ENCODE data around the gene MEIOSIN.
"Not testable (repeated sequence)": the region's sequence is repeated elsewhere in the genome, so short reads cannot be mapped to it uniquely, and the experiment has no call there.

The MEIOSIN gene

DNA sequence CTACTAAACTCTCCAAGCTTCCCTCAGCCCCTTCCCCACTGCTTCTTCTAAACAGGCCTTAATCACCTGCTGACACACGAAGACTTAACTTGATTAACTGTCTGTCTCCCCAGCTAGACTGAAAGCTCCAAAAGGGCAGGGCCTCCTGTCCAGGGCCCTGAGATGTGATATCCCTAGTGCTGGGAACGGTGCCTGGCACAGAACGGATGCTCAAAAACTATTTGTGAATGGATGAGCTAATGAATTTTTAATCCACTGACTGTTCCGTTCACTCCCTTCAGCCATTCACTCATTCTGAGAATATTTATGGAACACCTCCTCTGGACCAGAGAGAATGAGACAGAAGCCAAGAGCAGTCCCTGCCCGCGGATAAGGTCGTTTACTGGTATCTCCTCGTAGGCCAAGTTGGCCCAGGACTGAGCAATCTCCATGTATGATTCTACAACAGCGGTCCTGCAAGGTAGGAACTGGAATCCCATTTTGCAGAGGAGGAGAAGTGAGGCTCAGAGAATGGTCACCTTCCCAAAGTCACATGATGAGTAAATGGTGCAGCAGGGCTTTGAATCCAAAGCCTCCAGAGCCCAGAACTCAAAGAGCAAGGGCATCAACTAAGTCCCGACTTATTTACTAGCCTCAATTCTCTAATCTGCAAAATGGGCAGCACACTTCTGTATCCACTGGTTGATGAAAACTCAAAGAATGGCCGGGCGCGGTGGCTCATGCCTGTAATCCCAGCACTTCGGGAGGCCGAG lies 56.0 kb downstream of the MEIOSIN start:
- Mint-ChIP-seq H3K36me3 (ENCODE audit: low read depth) (peaks cover 24% of the 10 kb centered on the region), H3K4me1 (ENCODE audit: low read depth) (peaks cover 28% of the 10 kb centered on the region), H3K4me3 (no peak overlapping the region), H3K27ac (no peak overlapping the region), H3K27me3 (ENCODE audit: low read depth) (peaks cover 42% of the 10 kb centered on the region), H3K9me3 (no peaks in the 10 kb centered on the region)

DNA sequence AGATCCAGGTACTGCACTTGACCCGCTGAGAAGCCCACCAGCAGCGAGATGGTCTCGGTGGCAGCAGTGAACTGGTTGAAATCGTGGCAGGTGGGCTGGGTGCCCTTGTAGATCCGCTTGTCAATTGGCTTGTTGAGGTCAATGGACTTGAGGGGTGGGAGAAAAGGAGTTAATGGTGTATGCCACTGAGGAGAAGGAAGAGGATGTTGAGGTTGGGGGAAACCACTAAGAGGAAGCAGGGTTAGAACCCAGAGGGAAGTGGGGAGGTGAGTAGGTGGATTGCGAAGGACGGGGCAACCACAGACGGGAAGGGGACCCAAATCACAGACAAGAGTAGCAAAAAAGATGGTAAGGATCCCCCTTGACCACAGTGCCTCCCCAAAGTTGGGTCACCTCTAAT lies 57.7 kb downstream of the MEIOSIN start:
- Mint-ChIP-seq H3K27ac (peak overlapping the region; percentile 69), H3K36me3 (ENCODE audit: low read depth) (peaks cover 24% of the 10 kb centered on the region), H3K4me3 (peak overlapping the region; percentile 86), H3K9me3 (no peaks in the 10 kb centered on the region), H3K4me1 (ENCODE audit: low read depth) (peaks cover 32% of the 10 kb centered on the region), H3K27me3 (ENCODE audit: low read depth) (peaks cover 59% of the 10 kb centered on the region)

DNA sequence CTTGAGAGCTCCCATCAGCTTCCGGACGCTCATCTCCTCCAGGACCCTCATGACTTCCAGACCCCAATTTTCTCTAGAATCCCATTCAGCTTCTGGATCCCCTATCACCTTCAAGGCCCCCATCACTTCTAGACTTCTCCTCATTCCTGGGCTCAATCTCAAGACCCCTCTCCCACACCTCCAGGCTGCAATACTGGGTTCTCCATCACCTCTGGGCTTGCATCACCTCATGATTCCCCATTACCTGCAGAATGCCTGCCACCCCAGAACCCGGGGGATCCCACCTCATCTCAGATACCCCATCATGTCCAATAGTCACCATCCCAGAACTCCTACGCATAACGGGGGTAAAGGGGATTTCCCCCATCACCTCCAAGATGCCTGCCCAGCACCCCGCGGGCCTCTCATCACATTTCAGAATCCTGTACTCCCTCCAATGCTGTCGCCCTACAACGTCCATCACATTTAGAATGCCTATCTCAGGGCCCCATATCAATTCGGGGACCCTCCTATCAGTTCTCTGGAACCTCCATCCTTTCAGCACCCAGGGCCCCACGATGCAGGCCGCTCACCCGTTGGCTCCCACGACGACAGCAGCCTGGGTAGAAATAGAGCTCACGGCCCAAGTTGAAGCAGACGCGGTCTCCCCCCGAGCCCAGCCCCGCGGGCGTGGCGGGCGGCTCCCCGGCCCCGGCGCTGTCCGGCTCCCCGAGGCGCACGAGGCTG lies 58.7 kb downstream of the MEIOSIN start:
- peaks cover 32% of the 10 kb centered on the region for H3K4me1 Mint-ChIP-seq (ENCODE audit: low read depth)
- H3K4me3 Mint-ChIP-seq, result peak overlapping the region; percentile 86
- peak overlapping the region; percentile 74 for H3K27ac Mint-ChIP-seq
- H3K27me3 Mint-ChIP-seq (ENCODE audit: low read depth), result peaks cover 64% of the 10 kb centered on the region
- peaks cover 21% of the 10 kb centered on the region for H3K36me3 Mint-ChIP-seq (ENCODE audit: low read depth)
- H3K9me3 Mint-ChIP-seq, result no peaks in the 10 kb centered on the region

DNA sequence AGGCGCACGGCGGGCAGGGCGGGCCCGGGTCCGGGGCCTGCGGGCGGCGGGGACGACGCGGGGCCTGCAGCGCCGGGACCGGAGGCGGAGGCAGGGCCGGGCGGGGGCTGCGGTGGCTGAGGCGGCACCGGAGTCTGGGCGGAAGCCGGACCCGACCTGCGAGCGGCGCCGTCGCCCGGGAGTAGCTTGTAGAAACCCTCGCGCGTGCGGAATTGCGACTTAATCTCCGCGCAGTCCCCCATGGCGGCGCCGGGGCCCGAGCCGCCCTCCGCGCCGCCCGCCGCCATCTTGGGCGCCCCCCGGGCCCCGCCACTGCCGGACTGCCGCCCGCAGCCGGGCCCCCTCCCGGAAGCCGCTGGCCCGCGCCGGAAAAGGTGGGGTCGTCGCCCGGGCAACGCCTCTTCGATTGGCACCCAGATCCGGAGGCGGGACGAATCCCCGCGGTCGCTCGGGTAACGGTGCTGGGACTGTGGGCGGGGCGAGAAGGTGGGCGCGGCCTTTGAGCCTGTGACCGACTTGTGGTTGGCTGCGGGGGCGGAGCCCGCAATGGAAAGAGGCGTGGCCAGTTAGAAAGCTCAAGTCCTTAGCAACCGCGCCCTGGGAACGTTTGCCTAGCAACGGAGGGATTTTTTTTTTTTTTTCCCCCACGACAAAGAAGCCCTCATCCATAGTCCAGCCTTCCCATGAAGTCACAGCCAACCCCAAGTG lies 59.4 kb downstream of the MEIOSIN start, which contains the start of gene DMWD:
TSS of gene DMWD (minus strand) at position 376 of the 708 bp plus-strand sequence. CDS start at position 287, 89 bp downstream.
- H3K9me3 Mint-ChIP-seq, result no peaks in the 10 kb centered on the region
- H3K4me1 Mint-ChIP-seq (ENCODE audit: low read depth), result peaks cover 32% of the 10 kb centered on the region
- H3K4me3 Mint-ChIP-seq, result peak within 1 kb of the TSS; percentile 86
- H3K27me3 Mint-ChIP-seq (ENCODE audit: low read depth), result peaks cover 62% of the 10 kb centered on the region
- peak within 1 kb of the TSS; percentile 79 for H3K27ac Mint-ChIP-seq
- peaks cover 21% of the 10 kb centered on the region for H3K36me3 Mint-ChIP-seq (ENCODE audit: low read depth)

DNA sequence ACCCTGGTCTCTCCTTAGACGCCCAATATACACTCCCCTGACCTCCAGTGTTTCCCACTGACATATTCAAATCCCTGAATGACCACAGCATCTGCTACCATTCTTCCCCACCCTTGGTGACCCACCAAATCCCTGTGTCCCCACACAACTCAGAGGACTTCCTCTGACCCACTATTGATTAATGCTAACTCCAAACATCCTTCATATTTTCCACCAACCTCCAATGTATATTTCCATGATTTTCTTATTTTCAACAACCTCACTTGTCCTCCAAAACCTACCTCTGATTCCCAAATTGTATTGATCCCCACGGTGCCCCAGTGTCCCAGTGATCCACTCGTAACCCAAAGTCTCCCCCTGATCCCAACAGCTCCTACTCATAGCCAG lies 59.9 kb downstream of the MEIOSIN start:
- H3K4me3 Mint-ChIP-seq, result peak overlapping the region; percentile 74
- H3K27ac Mint-ChIP-seq, result peak overlapping the region; percentile 79
- H3K27me3 Mint-ChIP-seq (ENCODE audit: low read depth), result peaks cover 61% of the 10 kb centered on the region
- peaks cover 32% of the 10 kb centered on the region for H3K4me1 Mint-ChIP-seq (ENCODE audit: low read depth)
- no peaks in the 10 kb centered on the region for H3K9me3 Mint-ChIP-seq
- peaks cover 18% of the 10 kb centered on the region for H3K36me3 Mint-ChIP-seq (ENCODE audit: low read depth)

DNA sequence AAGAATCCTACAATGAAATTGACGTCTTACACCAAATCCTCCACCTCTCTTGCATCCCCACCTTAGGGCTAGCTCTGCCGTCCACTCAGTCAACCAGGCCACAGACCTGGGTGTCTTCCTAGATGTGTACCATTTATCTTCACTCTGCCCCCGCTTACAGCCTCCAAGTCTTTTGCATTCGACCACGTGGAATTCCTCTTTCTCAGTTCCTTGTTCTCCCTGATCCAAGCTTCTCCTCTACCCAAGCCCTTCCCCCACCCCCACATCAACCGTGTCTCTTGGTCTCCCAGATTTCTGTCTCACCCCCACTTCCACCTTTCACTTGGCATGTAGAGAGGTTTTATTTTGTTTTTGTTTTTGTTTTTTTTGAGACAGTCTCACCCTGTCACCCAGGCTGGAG lies 60.6 kb downstream of the MEIOSIN start:
- no peaks in the 10 kb centered on the region for H3K9me3 Mint-ChIP-seq
- peaks cover 59% of the 10 kb centered on the region for H3K27me3 Mint-ChIP-seq (ENCODE audit: low read depth)
- peaks cover 34% of the 10 kb centered on the region for H3K4me1 Mint-ChIP-seq (ENCODE audit: low read depth)
- peaks cover 11% of the 10 kb centered on the region for H3K36me3 Mint-ChIP-seq (ENCODE audit: low read depth)
- H3K4me3 Mint-ChIP-seq, result peak overlapping the region; percentile 49
- peak overlapping the region; percentile 68 for H3K27ac Mint-ChIP-seq

DNA sequence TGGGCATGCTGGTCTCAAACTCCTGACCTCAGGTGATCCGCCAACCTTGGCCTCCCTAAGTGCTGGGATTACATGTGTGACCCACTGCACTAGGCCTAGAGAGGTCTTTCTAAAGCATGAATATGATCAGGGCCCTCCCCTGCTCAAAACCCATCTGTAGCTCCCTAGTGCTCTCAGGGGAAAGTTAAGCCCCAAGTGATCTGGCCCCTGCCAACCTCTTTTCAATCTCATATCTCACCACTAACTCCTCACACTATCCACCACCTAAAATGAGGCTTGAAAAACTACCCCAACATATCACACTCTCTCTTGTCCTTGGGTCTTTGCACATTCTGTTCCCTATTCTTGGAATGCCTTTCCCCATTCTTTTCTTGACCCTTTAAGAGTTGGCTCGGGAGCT lies 61.4 kb downstream of the MEIOSIN start:
- peaks cover 4% of the 10 kb centered on the region for H3K36me3 Mint-ChIP-seq (ENCODE audit: low read depth)
- H3K27ac Mint-ChIP-seq, result no peak overlapping the region
- peaks cover 57% of the 10 kb centered on the region for H3K27me3 Mint-ChIP-seq (ENCODE audit: low read depth)
- H3K4me3 Mint-ChIP-seq, result no peak overlapping the region
- H3K9me3 Mint-ChIP-seq, result no peaks in the 10 kb centered on the region
- H3K4me1 Mint-ChIP-seq (ENCODE audit: low read depth), result peaks cover 37% of the 10 kb centered on the region

DNA sequence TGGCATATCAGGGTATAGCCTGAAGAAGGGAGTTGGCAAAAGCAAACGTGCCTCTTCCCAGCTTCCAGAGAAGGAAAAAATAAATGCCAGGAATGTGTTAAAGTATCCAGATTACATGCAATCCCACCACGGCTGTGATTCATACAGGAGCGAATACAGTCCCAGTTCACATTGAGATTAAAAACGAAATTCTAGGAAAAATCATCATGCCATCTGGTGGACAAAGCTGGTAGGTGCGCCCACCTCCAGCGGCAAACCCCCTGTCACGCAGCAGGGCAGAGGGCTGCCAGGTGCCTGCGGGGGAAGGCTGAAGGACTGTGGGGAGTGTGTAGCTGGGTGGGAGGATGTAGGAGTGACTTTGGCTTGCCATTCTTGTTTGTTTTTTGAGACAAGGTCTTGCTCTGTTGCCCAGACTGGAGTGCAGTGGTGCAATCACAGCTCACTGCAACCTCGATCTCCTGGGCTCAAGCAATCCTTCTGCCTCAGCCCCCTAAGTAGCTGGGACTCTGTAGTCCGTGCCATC lies 65.8 kb downstream of the MEIOSIN start:
- peaks cover 8% of the 10 kb centered on the region for H3K4me1 Mint-ChIP-seq (ENCODE audit: low read depth)
- H3K36me3 Mint-ChIP-seq (ENCODE audit: low read depth), result no peaks in the 10 kb centered on the region
- no peak overlapping the region for H3K4me3 Mint-ChIP-seq
- H3K27ac Mint-ChIP-seq, result peak overlapping the region; percentile 31
- no peaks in the 10 kb centered on the region for H3K9me3 Mint-ChIP-seq
- peaks cover 55% of the 10 kb centered on the region for H3K27me3 Mint-ChIP-seq (ENCODE audit: low read depth)

DNA sequence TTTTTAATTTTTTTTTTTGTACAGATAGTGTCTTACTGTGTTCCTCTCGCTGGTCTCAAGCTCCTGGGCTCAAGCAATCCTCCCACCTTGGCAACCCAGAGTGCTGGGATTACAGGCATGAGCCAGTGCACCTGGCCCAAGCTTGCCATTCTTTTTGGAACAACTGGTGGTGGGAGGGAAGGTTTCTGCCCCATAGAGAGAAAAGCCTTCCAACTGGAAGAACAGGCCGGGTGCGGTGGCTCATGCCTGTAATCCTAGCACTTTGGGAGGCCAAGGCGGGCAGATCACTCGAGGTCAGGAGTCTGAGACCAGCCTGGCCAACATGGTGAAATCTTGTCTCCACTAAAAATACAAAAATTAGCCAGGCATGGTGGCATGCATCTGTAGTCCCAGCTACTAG lies 66.3 kb downstream of the MEIOSIN start:
- H3K9me3 Mint-ChIP-seq; H3K4me1 Mint-ChIP-seq (ENCODE audit: low read depth); H3K36me3 Mint-ChIP-seq (ENCODE audit: low read depth); H3K4me3 Mint-ChIP-seq; H3K27ac Mint-ChIP-seq: not testable (repeated sequence)
- H3K27me3 Mint-ChIP-seq (ENCODE audit: low read depth), result peaks cover 50% of the 10 kb centered on the region

DNA sequence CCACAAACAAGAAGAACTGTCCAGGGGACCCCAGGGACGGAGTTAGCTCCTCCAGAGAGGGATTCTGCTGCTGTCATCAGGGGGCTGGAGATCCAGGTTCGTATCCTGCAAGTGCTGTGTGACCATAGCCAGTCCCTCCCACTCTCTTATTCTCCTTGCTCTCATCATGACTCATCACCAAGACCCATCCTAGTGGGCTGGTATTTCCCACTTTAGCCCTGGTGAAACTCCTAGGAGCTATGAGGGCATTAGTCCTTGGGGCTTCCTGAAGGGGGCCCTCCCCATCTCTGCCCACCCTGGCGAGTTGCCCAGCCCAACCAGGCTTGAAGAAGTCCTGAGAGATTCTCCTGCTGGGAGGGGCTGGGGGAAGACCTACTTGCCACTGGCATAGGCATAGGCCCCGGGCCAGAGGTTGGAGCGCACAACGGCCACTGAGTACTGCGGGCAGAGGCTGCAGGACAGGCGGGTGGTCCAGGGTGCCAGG lies 66.9 kb downstream of the MEIOSIN start:
- Mint-ChIP-seq H3K27ac (no peak overlapping the region), H3K4me1 (ENCODE audit: low read depth) (peaks cover 5% of the 10 kb centered on the region), H3K36me3 (ENCODE audit: low read depth) (no peaks in the 10 kb centered on the region), H3K9me3 (no peaks in the 10 kb centered on the region), H3K4me3 (no peak overlapping the region), H3K27me3 (ENCODE audit: low read depth) (peaks cover 44% of the 10 kb centered on the region)

DNA sequence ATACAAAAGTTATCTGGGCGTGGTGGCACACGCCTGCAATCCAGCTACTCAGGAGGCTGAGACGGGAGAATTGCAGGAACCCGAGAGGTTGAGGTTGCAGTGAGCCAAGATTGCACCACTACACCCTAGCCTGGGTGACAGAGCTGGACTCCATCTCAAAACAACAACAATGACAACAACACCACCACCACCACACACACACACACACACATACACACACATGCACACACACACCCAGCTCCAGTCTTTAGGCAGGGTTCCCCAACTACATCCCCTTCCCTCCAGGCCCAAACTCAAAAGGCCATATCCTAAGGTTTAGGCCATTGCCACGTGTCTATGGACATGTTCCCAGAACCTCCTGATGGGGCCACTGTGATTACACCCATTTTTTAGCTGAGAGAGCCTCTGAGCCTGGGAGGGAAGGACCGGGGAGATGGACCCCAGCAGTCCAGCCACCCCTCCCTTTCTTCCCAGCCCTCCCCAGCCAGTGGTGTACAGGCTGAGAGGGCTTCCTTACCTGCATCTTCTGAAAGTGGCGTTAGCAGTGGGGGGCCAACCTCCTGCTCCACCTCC lies 68.5 kb downstream of the MEIOSIN start:
- peaks cover 5% of the 10 kb centered on the region for H3K4me1 Mint-ChIP-seq (ENCODE audit: low read depth)
- H3K4me3 Mint-ChIP-seq, result no peak overlapping the region
- no peak overlapping the region for H3K27ac Mint-ChIP-seq
- H3K27me3 Mint-ChIP-seq (ENCODE audit: low read depth), result peaks cover 38% of the 10 kb centered on the region
- H3K9me3 Mint-ChIP-seq, result no peaks in the 10 kb centered on the region
- no peaks in the 10 kb centered on the region for H3K36me3 Mint-ChIP-seq (ENCODE audit: low read depth)

DNA sequence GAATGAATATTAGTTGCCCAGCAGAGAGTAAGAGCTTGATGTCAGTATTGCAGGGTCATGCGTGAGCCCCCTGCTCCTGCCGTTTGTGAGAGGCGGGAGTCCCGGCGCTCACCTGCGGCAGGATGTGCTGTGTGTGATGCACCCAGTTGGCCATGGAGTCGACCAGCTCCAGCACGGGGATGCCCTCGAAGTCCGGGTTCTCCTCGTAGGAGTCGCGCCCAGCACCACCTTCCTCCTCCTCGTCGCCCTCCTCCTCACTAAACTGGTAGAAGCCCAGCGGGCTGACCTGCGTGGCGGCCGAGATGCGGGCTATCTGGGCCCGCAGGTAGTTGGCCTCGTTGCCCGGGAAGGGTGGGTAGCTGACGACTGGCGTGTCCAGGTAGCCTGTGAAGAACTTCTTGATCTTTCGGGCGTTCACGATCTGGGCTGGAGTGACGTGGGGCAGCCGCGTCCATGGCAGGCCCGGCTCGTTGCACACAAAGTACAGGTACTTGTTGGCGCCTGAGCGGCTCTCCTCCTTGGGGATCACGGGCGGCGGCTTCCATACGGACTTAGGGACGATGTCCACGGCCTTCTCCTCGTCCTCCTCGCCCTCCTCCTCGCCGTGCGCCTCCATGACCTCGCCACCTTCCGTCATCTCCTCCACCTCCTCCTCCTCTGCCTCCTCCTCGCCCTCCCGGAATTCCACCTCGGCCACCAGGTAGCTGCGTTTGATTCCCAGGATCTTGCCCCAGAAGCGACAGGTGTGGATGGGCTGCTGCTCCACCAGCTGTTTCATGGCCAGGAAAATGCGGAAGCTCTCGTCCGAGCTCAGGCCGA lies 71.1 kb downstream of the MEIOSIN start:
- Mint-ChIP-seq H3K4me3 (no peak overlapping the region), H3K27ac (no peak overlapping the region), H3K9me3 (no peaks in the 10 kb centered on the region), H3K36me3 (ENCODE audit: low read depth) (no peaks in the 10 kb centered on the region), H3K4me1 (ENCODE audit: low read depth) (peaks cover 2% of the 10 kb centered on the region), H3K27me3 (ENCODE audit: low read depth) (peaks cover 23% of the 10 kb centered on the region)

DNA sequence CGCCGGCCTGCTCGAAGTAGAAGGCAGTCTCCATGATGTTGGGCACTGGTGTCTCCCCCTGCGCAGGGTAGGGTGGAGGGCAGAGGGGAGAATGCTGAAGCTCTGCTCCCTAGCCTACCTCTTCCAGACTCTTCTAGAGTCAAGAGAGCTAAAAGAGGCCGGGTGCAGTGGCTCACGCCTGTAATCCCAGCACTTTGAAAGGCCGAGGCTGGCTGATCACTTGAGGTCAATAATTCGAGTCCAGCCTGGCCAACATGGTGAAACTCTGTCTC lies 71.7 kb downstream of the MEIOSIN start:
- Mint-ChIP-seq H3K27me3 (ENCODE audit: low read depth) (peaks cover 23% of the 10 kb centered on the region), H3K36me3 (ENCODE audit: low read depth) (no peaks in the 10 kb centered on the region), H3K4me3 (no peak overlapping the region), H3K4me1 (ENCODE audit: low read depth) (peaks cover 7% of the 10 kb centered on the region), H3K27ac (no peak overlapping the region), H3K9me3 (no peaks in the 10 kb centered on the region)

DNA sequence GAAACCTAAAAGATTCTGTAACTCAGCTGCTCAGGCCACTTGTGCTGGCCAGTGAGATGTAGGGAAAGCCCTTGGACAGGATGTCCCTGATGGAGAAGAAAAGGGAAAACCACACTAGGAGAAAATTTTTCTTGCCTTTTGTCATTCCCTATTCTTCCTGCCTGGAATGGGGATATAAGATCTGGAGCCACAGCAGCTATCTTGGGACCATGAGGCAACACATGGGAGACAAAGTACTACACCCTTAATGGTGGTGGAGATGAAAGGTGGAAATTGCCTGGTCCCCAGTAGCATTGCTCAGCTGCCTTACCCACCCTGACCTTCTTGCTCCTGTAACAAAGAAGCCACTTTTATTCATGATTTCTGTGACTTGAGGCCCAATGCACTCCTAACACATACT lies 72.5 kb downstream of the MEIOSIN start:
- Mint-ChIP-seq H3K9me3 (no peaks in the 10 kb centered on the region), H3K4me3 (no peak overlapping the region), H3K36me3 (ENCODE audit: low read depth) (no peaks in the 10 kb centered on the region), H3K27ac (no peak overlapping the region), H3K4me1 (ENCODE audit: low read depth) (peaks cover 12% of the 10 kb centered on the region), H3K27me3 (ENCODE audit: low read depth) (peaks cover 17% of the 10 kb centered on the region)
